HUES64 (cell line): ENCODE results near the gene CDKAL1.

Experiments
- H3K27ac ChIP-seq: 2 replicates; pipeline ENCODE4 v1.7.0; 2013; ENCODE audit warnings: low read depth, low read length, inconsistent platforms
- H3K27me3 ChIP-seq: 2 replicates; pipeline ENCODE4 v1.6.1; 2013; ENCODE audit warnings: mild to moderate bottlenecking, low read length; ENCODE audit not compliant: insufficient read depth
- H3K36me3 ChIP-seq: 2 replicates; pipeline ENCODE4 v1.6.1; 2013; ENCODE audit warnings: mild to moderate bottlenecking, low read length; ENCODE audit not compliant: insufficient read depth
- H3K4me1 ChIP-seq: 2 replicates; pipeline ENCODE4 v1.6.1; 2013; ENCODE audit warnings: mild to moderate bottlenecking, low read length, moderate library complexity; ENCODE audit not compliant: insufficient read depth
- H3K4me3 ChIP-seq: 2 replicates; pipeline ENCODE4 v1.5.1; 2013; ENCODE audit warnings: mild to moderate bottlenecking, low read length, moderate library complexity
- H3K9ac ChIP-seq: 2 replicates; pipeline ENCODE4 v1.6.1; 2013; ENCODE audit warnings: mild to moderate bottlenecking, low read depth, low read length
- H3K9me3 ChIP-seq: 2 replicates; pipeline ENCODE4 v1.6.1; 2013; ENCODE audit warnings: low read depth, low read length; ENCODE audit not compliant: insufficient read depth
- WGBS: fragments of 150-250, 120-280 bp; methylation state at CpG from one replicate; pipeline ENCODE4 v1.1.7; 2013; ENCODE audit warnings: missing lambda C conversion rate; 5-methylcytosine and 5-hydroxymethylcytosine counted together

CDKAL1 gene

GRCh38 chr6:21256197-21256596 is 721.9 kb downstream of the CDKAL1 start:
- no peaks in the 10 kb centered on the region for H3K36me3 ChIP-seq
- H3K9me3 ChIP-seq: no peaks in the 10 kb centered on the region
- no peak overlapping the region for H3K4me3 ChIP-seq
- no peak overlapping the region for H3K9ac ChIP-seq
- no peaks in the 10 kb centered on the region for H3K27me3 ChIP-seq
- 91% methylated on average over 3 of the region's 3 CpGs for WGBS
- H3K4me1 ChIP-seq: no peaks in the 10 kb centered on the region
- H3K27ac ChIP-seq: no peak overlapping the region

GRCh38 chr6:21257125-21257524 is 722.9 kb downstream of the CDKAL1 start:
- H3K36me3 ChIP-seq: no peaks in the 10 kb centered on the region
- H3K9me3 ChIP-seq: no peaks in the 10 kb centered on the region
- no peaks in the 10 kb centered on the region for H3K27me3 ChIP-seq
- no peak overlapping the region for H3K4me3 ChIP-seq
- 81% methylated on average over 2 of the region's 2 CpGs for WGBS
- H3K27ac ChIP-seq: no peak overlapping the region
- H3K4me1 ChIP-seq: no peaks in the 10 kb centered on the region
- H3K9ac ChIP-seq: no peak overlapping the region

- H3K4me3 ChIP-seq: no peak overlapping the region
- 88% methylated on average over 5 of the region's 5 CpGs for WGBS
- H3K27me3 ChIP-seq: no peaks in the 10 kb centered on the region
- no peaks in the 10 kb centered on the region for H3K4me1 ChIP-seq
- H3K9me3 ChIP-seq: no peaks in the 10 kb centered on the region
- no peak overlapping the region for H3K27ac ChIP-seq
- H3K36me3 ChIP-seq: no peaks in the 10 kb centered on the region
- no peak overlapping the region for H3K9ac ChIP-seq
Observed at GRCh38 chr6:21258665-21259064, 724.4 kb downstream of the CDKAL1 start.

- 79% methylated on average over 2 of the region's 2 CpGs for WGBS
- H3K27ac ChIP-seq: no peak overlapping the region
- H3K4me3 ChIP-seq: no peak overlapping the region
- H3K9ac ChIP-seq: no peak overlapping the region
- H3K36me3 ChIP-seq: no peaks in the 10 kb centered on the region
- H3K9me3 ChIP-seq: no peaks in the 10 kb centered on the region
- H3K27me3 ChIP-seq: no peaks in the 10 kb centered on the region
- H3K4me1 ChIP-seq: no peaks in the 10 kb centered on the region
Observed at GRCh38 chr6:21259660-21260059, 725.4 kb downstream of the CDKAL1 start.

- no peaks in the 10 kb centered on the region for H3K4me1 ChIP-seq
- H3K36me3 ChIP-seq: no peaks in the 10 kb centered on the region
- WGBS: 95% methylated on average over 5 of the region's 5 CpGs
- H3K27ac ChIP-seq: no peak overlapping the region
- H3K9me3 ChIP-seq: no peaks in the 10 kb centered on the region
- H3K9ac ChIP-seq: no peak overlapping the region
- no peak overlapping the region for H3K4me3 ChIP-seq
- no peaks in the 10 kb centered on the region for H3K27me3 ChIP-seq
Observed at GRCh38 chr6:21262504-21262903, 728.2 kb downstream of the CDKAL1 start.

- H3K27ac ChIP-seq: no peak overlapping the region
- no peaks in the 10 kb centered on the region for H3K27me3 ChIP-seq
- no peaks in the 10 kb centered on the region for H3K36me3 ChIP-seq
- no peaks in the 10 kb centered on the region for H3K4me1 ChIP-seq
- no peak overlapping the region for H3K4me3 ChIP-seq
- H3K9me3 ChIP-seq: no peaks in the 10 kb centered on the region
- WGBS: 90% methylated on average over 18 of the region's 18 CpGs
- H3K9ac ChIP-seq: no peak overlapping the region
Observed at GRCh38 chr6:21263531-21264287, 729.5 kb downstream of the CDKAL1 start.

GRCh38 chr6:21264288-21265033 is 730.2 kb downstream of the CDKAL1 start:
- H3K36me3 ChIP-seq: no peaks in the 10 kb centered on the region
- 84% methylated on average over 10 of the region's 10 CpGs for WGBS
- H3K27ac ChIP-seq: no peak overlapping the region
- no peak overlapping the region for H3K9ac ChIP-seq
- H3K4me1 ChIP-seq: no peaks in the 10 kb centered on the region
- H3K9me3 ChIP-seq: no peaks in the 10 kb centered on the region
- no peaks in the 10 kb centered on the region for H3K27me3 ChIP-seq
- no peak overlapping the region for H3K4me3 ChIP-seq

GRCh38 chr6:21265034-21265729 is 730.9 kb downstream of the CDKAL1 start:
- no peaks in the 10 kb centered on the region for H3K4me1 ChIP-seq
- no peaks in the 10 kb centered on the region for H3K27me3 ChIP-seq
- WGBS: 98% methylated on average over 4 of the region's 4 CpGs
- H3K9ac ChIP-seq: no peak overlapping the region
- no peaks in the 10 kb centered on the region for H3K9me3 ChIP-seq
- no peak overlapping the region for H3K27ac ChIP-seq
- no peaks in the 10 kb centered on the region for H3K36me3 ChIP-seq
- no peak overlapping the region for H3K4me3 ChIP-seq

GRCh38 chr6:21265730-21266044 is 731.4 kb downstream of the CDKAL1 start:
- no peaks in the 10 kb centered on the region for H3K36me3 ChIP-seq
- no peak overlapping the region for H3K27ac ChIP-seq
- no peak overlapping the region for H3K9ac ChIP-seq
- H3K27me3 ChIP-seq: no peaks in the 10 kb centered on the region
- 95% methylated on average over 2 of the region's 2 CpGs for WGBS
- H3K4me1 ChIP-seq: no peaks in the 10 kb centered on the region
- H3K4me3 ChIP-seq: no peak overlapping the region
- H3K9me3 ChIP-seq: no peaks in the 10 kb centered on the region

- Histone ChIP-seq H3K4me1 (peaks cover 10% of the 10 kb centered on the region), H3K4me3 (no peak overlapping the region), H3K36me3 (no peaks in the 10 kb centered on the region), H3K9ac (no peak overlapping the region), H3K27ac (no peak overlapping the region), H3K9me3 (peaks cover 6% of the 10 kb centered on the region; the same call in 1 of the 2 replicates), H3K27me3 (no peaks in the 10 kb centered on the region)
- WGBS: 87% methylated on average over 14 of the region's 14 CpGs
Observed at GRCh38 chr6:21270636-21271201, 736.5 kb downstream of the CDKAL1 start.
